Measurements from ENCODE around the gene ENO1. TPM values are rescaled to one million over a fixed set of nuclear protein-coding genes. Genes with fewer than 3 reads are reported as not detected.
"Not testable (repeated sequence)": the region's sequence is repeated elsewhere in the genome, so short reads cannot be mapped to it uniquely, and the experiment has no call there.

The ENO1 gene
- total RNA-seq, 3 donors from 2014 or later = 383 to 734 (median 494) TPM

DNA sequence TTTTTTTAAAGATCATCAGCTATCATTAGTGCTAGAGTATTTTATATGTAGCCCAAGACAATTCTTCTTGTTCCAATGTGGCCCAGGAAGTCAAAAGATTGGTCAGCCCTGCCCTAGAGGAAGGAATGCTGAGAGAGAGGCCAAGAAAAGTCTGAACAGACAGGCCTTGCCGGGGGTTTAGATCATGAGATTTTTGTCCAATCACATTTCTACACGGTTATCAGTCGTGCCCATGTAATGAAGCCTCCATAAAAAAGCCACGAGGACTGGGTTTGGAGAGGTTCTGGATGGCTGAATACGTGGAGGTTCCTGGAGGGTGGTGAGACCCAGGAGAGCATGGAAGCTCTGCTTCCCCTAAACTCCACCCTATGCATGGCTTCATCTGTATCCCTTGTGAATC lies 24.3 kb upstream of the ENO1 start:
- intact Hi-C loops (cut with DNase I, micrococcal nuclease) = no loop called here

GRCh38 chr1:8900684-8901083 lies 22.2 kb upstream of the ENO1 start:
- H3K4me3 ChIP-seq; DNase-seq; H3K36me3 ChIP-seq (ENCODE audit: low read depth); H3K4me1 ChIP-seq (ENCODE audit: low read depth); ATAC-seq; intact Hi-C loops (cut with DNase I, micrococcal nuclease); H3K9me3 ChIP-seq: not testable (repeated sequence)

More for the DNA sequence above, 24.3 kb upstream of the ENO1 start:
- DNase-seq = no peak
- Histone ChIP-seq H3K9me3 (no peaks in the 10 kb centered on the region), H3K4me1 (ENCODE audit: low read depth) (no peaks in the 10 kb centered on the region), H3K4me3 (no peak overlapping the region), H3K36me3 (ENCODE audit: low read depth) (no peaks in the 10 kb centered on the region)
- no peak for ATAC-seq
- TF ChIP-seq, protein P1, sequence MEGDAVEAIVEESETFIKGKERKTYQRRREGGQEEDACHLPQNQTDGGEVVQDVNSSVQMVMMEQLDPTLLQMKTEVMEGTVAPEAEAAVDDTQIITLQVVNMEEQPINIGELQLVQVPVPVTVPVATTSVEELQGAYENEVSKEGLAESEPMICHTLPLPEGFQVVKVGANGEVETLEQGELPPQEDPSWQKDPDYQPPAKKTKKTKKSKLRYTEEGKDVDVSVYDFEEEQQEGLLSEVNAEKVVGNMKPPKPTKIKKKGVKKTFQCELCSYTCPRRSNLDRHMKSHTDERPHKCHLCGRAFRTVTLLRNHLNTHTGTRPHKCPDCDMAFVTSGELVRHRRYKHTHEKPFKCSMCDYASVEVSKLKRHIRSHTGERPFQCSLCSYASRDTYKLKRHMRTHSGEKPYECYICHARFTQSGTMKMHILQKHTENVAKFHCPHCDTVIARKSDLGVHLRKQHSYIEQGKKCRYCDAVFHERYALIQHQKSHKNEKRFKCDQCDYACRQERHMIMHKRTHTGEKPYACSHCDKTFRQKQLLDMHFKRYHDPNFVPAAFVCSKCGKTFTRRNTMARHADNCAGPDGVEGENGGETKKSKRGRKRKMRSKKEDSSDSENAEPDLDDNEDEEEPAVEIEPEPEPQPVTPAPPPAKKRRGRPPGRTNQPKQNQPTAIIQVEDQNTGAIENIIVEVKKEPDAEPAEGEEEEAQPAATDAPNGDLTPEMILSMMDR (IDR thresholded peaks at IDR 0.05) = no peak

DNA sequence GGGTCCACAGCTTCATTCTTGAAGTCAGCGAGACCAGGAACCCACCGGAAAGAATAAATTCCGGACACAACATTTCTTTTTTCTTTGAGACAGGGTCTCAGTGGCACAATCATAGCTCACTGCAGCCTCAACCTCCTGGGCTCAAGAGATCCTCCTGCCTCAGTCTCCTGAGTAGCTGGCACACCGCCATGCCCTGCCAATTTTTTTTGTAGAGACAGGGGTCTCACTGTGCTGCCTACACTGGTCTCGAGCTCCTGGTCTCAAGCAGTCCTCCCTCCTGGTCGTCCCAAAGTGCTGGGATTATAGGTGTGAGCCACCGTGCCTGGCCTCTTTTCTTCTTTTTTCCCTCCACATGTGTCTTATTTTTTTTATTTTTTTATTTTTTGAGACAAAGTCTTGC lies 20.6 kb upstream of the ENO1 start:
- TF ChIP-seq, protein P1 (IDR thresholded peaks at IDR 0.05) = no peak
- H3K4me3 ChIP-seq = no peak overlapping the region
- H3K36me3 ChIP-seq (ENCODE audit: low read depth) = no peaks in the 10 kb centered on the region
- no peaks in the 10 kb centered on the region for H3K4me1 ChIP-seq (ENCODE audit: low read depth)
- no peak for ATAC-seq
- no peaks in the 10 kb centered on the region for H3K9me3 ChIP-seq
- intact Hi-C loops (cut with DNase I, micrococcal nuclease) = no loop called here
- DNase-seq = no peak

- DNase-seq; H3K9me3 ChIP-seq; ATAC-seq; H3K4me1 ChIP-seq (ENCODE audit: low read depth); intact Hi-C loops (cut with DNase I, micrococcal nuclease); H3K36me3 ChIP-seq (ENCODE audit: low read depth); H3K4me3 ChIP-seq: not testable (repeated sequence)
These were observed 19.9 kb upstream of the ENO1 start for GRCh38 chr1:8898418-8898817.

GRCh38 chr1:8897505-8897904 lies 19.0 kb upstream of the ENO1 start:
- DNase-seq; H3K36me3 ChIP-seq (ENCODE audit: low read depth); intact Hi-C loops (cut with DNase I, micrococcal nuclease); H3K4me1 ChIP-seq (ENCODE audit: low read depth); H3K9me3 ChIP-seq; H3K4me3 ChIP-seq; ATAC-seq: not testable (repeated sequence)

DNA sequence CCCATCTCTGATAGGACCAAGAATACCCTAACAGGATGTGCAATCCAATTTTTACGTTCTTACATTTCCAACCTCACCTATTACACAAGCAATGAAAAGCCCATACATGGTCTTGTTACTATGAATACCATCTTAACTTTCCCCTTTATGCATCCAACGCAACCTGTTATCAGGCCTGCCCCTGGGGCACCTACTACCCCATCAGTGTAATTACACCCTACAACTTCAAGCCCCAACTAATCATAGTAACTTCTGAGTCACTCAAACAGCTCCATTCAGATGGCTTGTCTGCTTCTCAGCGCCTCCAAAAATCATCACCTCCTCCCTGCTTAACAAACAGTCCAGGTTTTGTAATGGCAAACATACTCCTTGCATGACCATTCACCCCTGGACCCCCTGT lies 18.3 kb upstream of the ENO1 start:
- H3K4me1 ChIP-seq (ENCODE audit: low read depth); DNase-seq; H3K36me3 ChIP-seq (ENCODE audit: low read depth); ATAC-seq; H3K4me3 ChIP-seq; H3K9me3 ChIP-seq; intact Hi-C loops (cut with DNase I, micrococcal nuclease): not testable (repeated sequence)

- peaks cover 7% of the 10 kb centered on the region for H3K4me1 ChIP-seq (ENCODE audit: low read depth)
- TF ChIP-seq, protein P1 (IDR thresholded peaks at IDR 0.05) = no peak
- no peaks in the 10 kb centered on the region for H3K36me3 ChIP-seq (ENCODE audit: low read depth)
- H3K9me3 ChIP-seq = no peaks in the 10 kb centered on the region
- no peak for DNase-seq
- no peak overlapping the region for H3K4me3 ChIP-seq
- intact Hi-C loops (cut with DNase I, micrococcal nuclease) = no loop called here
- ATAC-seq = no peak
These were observed 13.5 kb upstream of the ENO1 start for GRCh38 chr1:8892026-8892425.

DNA sequence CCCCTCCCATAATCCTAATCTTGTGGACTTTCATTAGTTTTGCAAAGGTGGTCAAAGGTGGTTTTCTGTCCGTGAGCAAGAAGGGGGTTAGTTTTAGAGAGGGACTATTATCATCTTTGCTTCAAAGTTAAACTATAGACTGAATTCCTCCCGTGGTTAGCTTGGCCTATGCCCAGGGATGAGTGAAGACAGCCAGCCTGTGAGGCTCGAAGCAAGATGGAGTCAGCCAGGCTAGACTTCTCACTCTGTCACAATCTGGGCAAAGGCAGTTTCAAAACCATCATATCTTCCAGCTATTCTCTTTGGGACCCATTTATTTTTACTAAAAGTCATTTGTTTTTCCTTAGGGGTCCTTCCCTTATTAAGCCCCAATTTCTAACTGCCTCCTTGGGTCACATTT lies 12.9 kb upstream of the ENO1 start:
- DNase-seq (no peak), ATAC-seq (no peak)
- no peak overlapping the region for H3K4me3 ChIP-seq
- intact Hi-C loops (cut with DNase I, micrococcal nuclease) = no loop called here
- no peaks in the 10 kb centered on the region for H3K9me3 ChIP-seq
- peaks cover 7% of the 10 kb centered on the region for H3K4me1 ChIP-seq (ENCODE audit: low read depth)
- no peaks in the 10 kb centered on the region for H3K36me3 ChIP-seq (ENCODE audit: low read depth)
- TF ChIP-seq, protein P1 (IDR thresholded peaks at IDR 0.05) = no peak
